Choroid plexus epithelial cell (primary cell): ENCODE measurements around the gene SYNE2.

Experiments used
- DNase-seq: peaks from one replicate; pipeline ENCODE4 v3.0.0-alpha.2; 2010; ENCODE audit warnings: low read depth
- H3K4me3 ChIP-seq: 2 replicates; pipeline ENCODE4 v1.5.1; 2011; ENCODE audit warnings: low read depth, mild to moderate bottlenecking, control low read depth, low read length, moderate library complexity
- TF ChIP-seq, protein P1 (sequence below): conservative IDR thresholded peaks from 2 replicates; pipeline ENCODE4 v1.5.1; 2011; ENCODE audit warnings: low read depth, mild to moderate bottlenecking, control low read depth, inconsistent platforms, low read length, moderate library complexity

The SYNE2 gene

DNA sequence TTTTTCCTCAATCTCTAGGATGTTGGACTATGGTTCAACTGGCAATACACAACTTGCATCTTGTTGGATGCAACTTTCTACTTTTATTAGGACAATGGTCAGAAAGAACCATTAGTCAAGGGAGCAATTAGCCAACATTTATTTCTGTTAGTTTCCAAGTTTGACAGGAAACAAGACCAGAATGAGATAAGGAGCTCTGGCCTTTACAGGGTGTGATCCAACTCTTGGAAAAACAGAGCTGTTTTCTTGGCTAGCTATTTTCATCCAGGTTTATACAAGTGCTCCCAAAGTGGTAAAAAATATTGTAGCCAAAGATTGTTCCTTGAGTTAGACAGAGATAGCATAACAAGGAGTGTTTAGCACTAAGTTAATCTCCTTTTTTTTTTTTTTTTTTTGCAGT lies 3.9 kb upstream of the SYNE2 start:
- H3K4me3 ChIP-seq: no peak overlapping the region
- TF ChIP-seq, protein P1, sequence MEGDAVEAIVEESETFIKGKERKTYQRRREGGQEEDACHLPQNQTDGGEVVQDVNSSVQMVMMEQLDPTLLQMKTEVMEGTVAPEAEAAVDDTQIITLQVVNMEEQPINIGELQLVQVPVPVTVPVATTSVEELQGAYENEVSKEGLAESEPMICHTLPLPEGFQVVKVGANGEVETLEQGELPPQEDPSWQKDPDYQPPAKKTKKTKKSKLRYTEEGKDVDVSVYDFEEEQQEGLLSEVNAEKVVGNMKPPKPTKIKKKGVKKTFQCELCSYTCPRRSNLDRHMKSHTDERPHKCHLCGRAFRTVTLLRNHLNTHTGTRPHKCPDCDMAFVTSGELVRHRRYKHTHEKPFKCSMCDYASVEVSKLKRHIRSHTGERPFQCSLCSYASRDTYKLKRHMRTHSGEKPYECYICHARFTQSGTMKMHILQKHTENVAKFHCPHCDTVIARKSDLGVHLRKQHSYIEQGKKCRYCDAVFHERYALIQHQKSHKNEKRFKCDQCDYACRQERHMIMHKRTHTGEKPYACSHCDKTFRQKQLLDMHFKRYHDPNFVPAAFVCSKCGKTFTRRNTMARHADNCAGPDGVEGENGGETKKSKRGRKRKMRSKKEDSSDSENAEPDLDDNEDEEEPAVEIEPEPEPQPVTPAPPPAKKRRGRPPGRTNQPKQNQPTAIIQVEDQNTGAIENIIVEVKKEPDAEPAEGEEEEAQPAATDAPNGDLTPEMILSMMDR: no peak
- no peak for DNase-seq

DNA sequence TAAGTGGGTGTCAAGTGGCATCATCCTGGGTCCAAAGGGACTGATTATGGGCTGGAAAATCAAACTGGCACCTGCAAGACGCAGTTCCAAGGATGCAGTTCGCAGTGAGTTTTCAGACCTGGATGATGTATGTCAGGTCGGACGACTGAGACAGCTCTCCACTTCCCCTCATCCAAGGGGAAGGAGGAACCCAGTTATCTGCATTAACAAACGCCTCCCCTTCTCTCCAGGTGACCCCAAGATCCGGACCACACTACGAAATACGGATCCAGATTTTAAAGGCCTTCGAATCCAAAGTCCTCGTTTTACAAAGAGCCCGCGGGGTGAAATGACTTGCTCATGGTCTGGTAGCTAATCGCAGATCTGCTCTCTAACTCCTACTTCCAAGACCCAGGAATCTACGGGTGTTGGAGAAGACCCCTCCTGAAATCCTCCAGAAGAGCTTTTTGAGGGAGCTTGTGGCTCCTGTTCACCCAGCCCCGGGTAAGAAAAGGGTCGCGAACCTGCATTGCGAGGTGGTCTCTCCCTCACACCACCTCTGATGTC lies 460 bp upstream of the SYNE2 start:
- DNase-seq: peak; percentile 33
- H3K4me3 ChIP-seq: peak overlapping the region; percentile 67
- TF ChIP-seq, protein P1: no peak

DNA sequence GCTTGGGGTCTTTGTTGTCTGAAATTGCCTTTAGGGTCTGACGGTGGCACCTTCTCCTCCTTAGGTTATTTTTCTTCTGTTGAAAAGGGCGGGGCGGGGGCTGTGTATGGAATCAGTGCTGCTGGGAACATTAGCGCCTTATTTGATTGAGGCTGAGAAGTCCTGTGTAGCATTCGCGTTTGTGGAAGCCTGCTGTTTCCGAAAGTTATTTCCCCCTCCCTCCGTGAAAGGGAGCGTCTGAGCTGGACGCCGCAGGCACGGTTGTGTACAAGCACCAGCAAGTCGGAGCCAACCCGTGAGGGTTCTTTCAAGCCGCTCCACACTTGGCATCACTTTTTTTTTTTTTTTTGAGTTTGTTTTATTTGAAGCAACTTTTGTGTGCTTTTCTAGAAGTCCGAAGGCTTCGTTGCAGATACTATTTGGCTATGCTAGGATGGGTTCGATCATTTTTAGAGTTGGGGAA lies 1.1 kb downstream of the SYNE2 start:
- peak; percentile 61 for DNase-seq
- TF ChIP-seq, protein P1: peak; percentile 5
- H3K4me3 ChIP-seq: peak overlapping the region; percentile 67

DNA sequence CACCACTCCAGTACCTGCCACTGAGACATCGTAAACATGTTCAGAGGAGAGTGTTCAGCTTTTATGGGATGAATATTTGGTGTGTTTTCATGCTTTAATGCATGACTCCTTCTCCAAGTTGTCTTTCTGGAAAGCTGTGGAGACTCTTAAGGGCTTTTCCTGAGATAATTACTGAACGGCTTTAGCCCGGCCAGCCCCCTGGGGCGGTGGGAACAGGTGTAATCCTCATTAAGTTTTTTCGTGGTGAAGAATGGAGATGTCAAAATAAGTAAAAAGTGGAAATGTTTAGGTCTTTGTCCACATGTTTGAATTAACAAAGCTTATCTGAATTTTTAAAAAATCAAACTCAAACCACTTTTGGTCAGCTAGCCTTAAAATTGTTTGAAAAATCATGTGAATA lies 1.5 kb downstream of the SYNE2 start:
- DNase-seq: no peak
- TF ChIP-seq, protein P1: no peak
- H3K4me3 ChIP-seq: peak overlapping the region; percentile 67

DNA sequence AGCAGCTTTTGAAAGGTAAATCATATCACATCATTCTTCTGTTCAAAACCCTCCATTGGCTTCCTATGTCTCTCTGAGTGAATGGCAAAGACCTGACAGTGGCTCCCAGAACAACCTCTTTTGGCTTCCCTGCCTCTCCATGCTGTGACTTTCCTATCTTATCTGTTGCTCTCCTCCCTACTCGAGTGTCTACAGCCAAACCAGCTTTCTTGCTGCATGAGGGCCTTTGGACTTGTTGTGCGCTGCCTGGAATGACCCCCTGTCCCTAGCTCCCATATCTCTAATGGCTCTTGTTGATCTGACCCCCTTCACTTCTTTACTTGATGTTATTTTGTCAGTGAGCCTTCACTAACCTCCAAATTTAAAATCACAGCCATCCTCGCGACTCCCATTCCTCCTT lies 2.5 kb downstream of the SYNE2 start:
- no peak for DNase-seq
- no peak overlapping the region for H3K4me3 ChIP-seq
- TF ChIP-seq, protein P1: no peak

DNA sequence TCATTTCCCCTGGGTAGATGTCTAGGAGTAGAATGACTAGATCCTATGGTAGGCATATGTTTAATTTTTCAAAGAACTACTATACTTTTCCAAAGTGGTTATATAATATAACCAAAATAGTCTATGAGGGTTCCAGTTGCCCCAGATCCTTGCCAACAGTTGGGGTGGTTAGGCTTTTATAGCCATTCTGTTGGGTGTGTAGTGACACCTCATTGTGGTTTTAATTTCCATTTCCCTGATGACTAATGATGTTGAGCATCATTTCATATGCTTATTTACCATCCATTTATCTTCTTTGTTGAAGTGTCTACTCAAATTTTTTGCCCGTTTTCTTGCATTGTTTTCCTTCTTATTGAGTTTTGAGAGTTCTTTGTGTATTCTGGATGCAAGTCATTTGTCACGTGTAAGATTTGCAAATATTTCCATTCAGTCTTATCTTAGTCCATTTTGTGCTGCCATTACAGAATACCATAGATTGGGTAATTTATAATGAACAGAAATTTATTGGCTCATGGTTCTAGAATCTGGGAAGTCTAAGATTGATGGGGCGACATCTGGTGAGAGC lies 4.7 kb downstream of the SYNE2 start:
- DNase-seq: no peak
- no peak overlapping the region for H3K4me3 ChIP-seq
- TF ChIP-seq, protein P1: no peak

DNA sequence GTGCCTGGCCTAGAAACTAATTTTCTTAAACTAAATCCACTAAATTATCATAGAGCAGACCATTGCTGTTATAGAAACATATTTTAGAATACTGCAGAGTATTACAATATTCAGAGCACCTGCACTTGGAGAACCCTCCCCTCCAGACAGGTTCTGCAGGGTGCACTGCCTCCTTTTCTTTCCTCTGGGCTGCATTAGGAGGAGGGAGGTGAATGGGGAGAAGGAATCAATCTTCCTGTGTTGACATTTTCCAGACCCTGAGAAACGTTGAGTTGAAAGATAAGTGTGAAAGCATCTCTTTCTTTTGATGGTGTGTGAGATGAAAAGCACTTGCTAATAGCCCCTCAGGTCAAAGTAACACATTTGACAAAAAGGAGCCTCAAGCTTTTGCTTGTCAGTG lies 7.3 kb downstream of the SYNE2 start:
- DNase-seq: no peak
- no peak overlapping the region for H3K4me3 ChIP-seq
- TF ChIP-seq, protein P1: no peak
